Astrocyte (in vitro differentiated cells and primary cell): ENCODE data around the gene GALNT2. TPM values are rescaled to one million over a fixed set of nuclear protein-coding genes. Genes with fewer than 3 reads are reported as not detected.

Experiments used
- DNase-seq: peaks from one replicate; pipeline ENCODE4 v3.0.0-alpha.2; 2010; ENCODE audit warnings: low read depth
- FAIRE-seq: peaks from 2 replicates; lab custom pipeline; 2011; peaks lifted over from hg19 to GRCh38; lab: Jason Lieb, UNC
- H2AFZ ChIP-seq: 2 replicates; pipeline ENCODE4 v1.6.0; 2012; ENCODE audit warnings: low read depth, low read length, inconsistent platforms
- H3K27ac ChIP-seq: 2 replicates; pipeline ENCODE4 v1.5.1; 2011; ENCODE audit warnings: low read depth, low read length, inconsistent platforms
- H3K27me3 ChIP-seq: 2 replicates; pipeline ENCODE4 v1.6.0; 2011; ENCODE audit warnings: low read length, inconsistent platforms; ENCODE audit not compliant: insufficient read depth
- H3K36me3 ChIP-seq: 2 replicates; pipeline ENCODE4 v1.5.1; 2011; ENCODE audit warnings: low read length, inconsistent platforms; ENCODE audit not compliant: insufficient read depth
- H3K4me1 ChIP-seq: 2 replicates; pipeline ENCODE4 v1.5.1; 2011; ENCODE audit warnings: low read length, inconsistent platforms; ENCODE audit not compliant: insufficient read depth
- H3K4me2 ChIP-seq: 2 replicates; pipeline ENCODE4 v1.6.0; 2012; ENCODE audit warnings: low read length, inconsistent platforms
- H3K4me3 ChIP-seq: 2 replicates; pipeline ENCODE4 v1.5.1; 2011; ENCODE audit warnings: low read depth, mild to moderate bottlenecking, low read length, inconsistent platforms; ENCODE audit not compliant: insufficient read depth
- H3K79me2 ChIP-seq: 2 replicates; pipeline ENCODE4 v1.6.0; 2012; ENCODE audit warnings: mild to moderate bottlenecking, low read length, inconsistent platforms; ENCODE audit not compliant: insufficient read depth
- H3K9ac ChIP-seq: 2 replicates; pipeline ENCODE4 v1.6.0; 2012; ENCODE audit warnings: mild to moderate bottlenecking, low read length, inconsistent platforms
- H3K9me3 ChIP-seq: 2 replicates; pipeline ENCODE4 v1.5.1; 2012; ENCODE audit warnings: low read depth, mild to moderate bottlenecking, low read length, inconsistent platforms; ENCODE audit not compliant: insufficient read depth
- H4K20me1 ChIP-seq: 2 replicates; pipeline ENCODE4 v1.6.0; 2012; ENCODE audit warnings: low read length, inconsistent platforms; ENCODE audit not compliant: insufficient read depth
- H3K27ac Mint-ChIP-seq: one replicate; pipeline ENCODE4 v1.8.0; 2021; ENCODE audit warnings: mild to moderate bottlenecking, mixed read lengths; ENCODE audit not compliant: unreplicated experiment
- H3K27me3 Mint-ChIP-seq: one replicate; pipeline ENCODE4 v1.8.0; 2021; ENCODE audit warnings: low read depth, mixed read lengths; ENCODE audit not compliant: unreplicated experiment
- H3K36me3 Mint-ChIP-seq: one replicate; pipeline ENCODE4 v1.8.0; 2021; ENCODE audit warnings: low read depth, mixed read lengths; ENCODE audit not compliant: unreplicated experiment
- H3K4me1 Mint-ChIP-seq: one replicate; pipeline ENCODE4 v1.8.0; 2021; ENCODE audit warnings: low read depth, mixed read lengths; ENCODE audit not compliant: unreplicated experiment
- H3K4me3 Mint-ChIP-seq: one replicate; pipeline ENCODE4 v1.8.0; 2021; ENCODE audit warnings: mild to moderate bottlenecking, moderate library complexity, mixed read lengths; ENCODE audit not compliant: unreplicated experiment
- H3K9me3 Mint-ChIP-seq: one replicate; pipeline ENCODE4 v1.8.0; 2021; ENCODE audit warnings: mild to moderate bottlenecking, mixed read lengths; ENCODE audit not compliant: unreplicated experiment
- EZH2 ChIP-seq: IDR thresholded peaks from 2 replicates; pipeline ENCODE4 v1.6.1; 2012; ENCODE audit warnings: mild to moderate bottlenecking, low read length, inconsistent platforms; ENCODE audit not compliant: insufficient read depth
- total RNA-seq: library from RNA; stranded (reverse); gene quantifications from 2 replicates; pipeline ENCODE4 v1.2.1, GENCODE V29; 2021
- TF ChIP-seq, protein P1 (sequence below): IDR thresholded peaks from 2 replicates; pipeline ENCODE4 v1.5.1; 2011; ENCODE audit warnings: low read depth, mild to moderate bottlenecking, inconsistent platforms, low read length, moderate library complexity; ENCODE audit not compliant: insufficient read depth

The GALNT2 gene
- total RNA-seq, 1 donor from 2014 or later: 507 TPM

DNA sequence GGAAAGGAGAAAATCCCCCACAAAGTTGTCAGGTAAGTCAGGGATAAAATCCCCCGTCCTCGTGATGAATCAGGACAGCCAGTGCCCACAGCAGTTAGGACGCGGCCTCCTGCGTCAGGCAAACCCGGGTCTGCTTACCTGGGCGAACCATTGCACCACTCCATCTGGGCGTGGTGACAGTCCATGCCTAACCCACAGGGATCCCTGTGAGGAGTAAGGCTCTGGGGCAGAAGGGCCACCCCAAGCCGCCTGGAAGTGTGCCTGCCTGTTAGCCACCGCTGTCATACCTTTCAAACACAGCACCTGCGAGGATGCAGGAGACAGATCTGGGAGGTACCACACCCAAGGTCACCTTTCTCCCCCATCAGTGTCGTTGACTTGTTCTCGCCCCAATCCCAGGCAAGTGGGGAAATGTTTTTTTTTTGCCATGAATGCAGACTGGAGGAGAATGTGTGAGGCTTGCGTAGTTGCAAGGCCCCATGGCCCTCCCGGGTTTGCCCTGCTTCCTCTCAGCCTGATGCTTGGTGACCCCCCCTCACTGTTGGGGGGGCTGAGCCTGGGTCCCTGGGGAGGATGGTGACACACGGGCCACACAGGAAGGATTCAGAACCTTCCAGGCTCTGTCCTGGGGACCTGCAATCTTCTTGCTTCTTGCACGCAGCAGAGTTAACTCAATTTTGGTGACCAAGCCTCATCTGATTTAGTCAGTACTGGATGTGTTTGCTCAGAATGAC, 252.1 kb downstream of the GALNT2 start:
- no peaks in the 10 kb centered on the region for H4K20me1 ChIP-seq
- Mint-ChIP-seq H3K4me1 (peaks cover 12% of the 10 kb centered on the region), H3K9me3 (no peaks in the 10 kb centered on the region), H3K27me3 (peaks cover 7% of the 10 kb centered on the region), H3K27ac (no peak overlapping the region), H3K36me3 (peaks cover 27% of the 10 kb centered on the region), H3K4me3 (no peak overlapping the region)
- TF ChIP-seq EZH2: no peak
- TF ChIP-seq, protein P1, sequence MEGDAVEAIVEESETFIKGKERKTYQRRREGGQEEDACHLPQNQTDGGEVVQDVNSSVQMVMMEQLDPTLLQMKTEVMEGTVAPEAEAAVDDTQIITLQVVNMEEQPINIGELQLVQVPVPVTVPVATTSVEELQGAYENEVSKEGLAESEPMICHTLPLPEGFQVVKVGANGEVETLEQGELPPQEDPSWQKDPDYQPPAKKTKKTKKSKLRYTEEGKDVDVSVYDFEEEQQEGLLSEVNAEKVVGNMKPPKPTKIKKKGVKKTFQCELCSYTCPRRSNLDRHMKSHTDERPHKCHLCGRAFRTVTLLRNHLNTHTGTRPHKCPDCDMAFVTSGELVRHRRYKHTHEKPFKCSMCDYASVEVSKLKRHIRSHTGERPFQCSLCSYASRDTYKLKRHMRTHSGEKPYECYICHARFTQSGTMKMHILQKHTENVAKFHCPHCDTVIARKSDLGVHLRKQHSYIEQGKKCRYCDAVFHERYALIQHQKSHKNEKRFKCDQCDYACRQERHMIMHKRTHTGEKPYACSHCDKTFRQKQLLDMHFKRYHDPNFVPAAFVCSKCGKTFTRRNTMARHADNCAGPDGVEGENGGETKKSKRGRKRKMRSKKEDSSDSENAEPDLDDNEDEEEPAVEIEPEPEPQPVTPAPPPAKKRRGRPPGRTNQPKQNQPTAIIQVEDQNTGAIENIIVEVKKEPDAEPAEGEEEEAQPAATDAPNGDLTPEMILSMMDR: no peak
- H3K4me2 ChIP-seq: no peak overlapping the region
- no peak for DNase-seq
- H3K9ac ChIP-seq: no peak overlapping the region
- no peak overlapping the region for H2AFZ ChIP-seq
- no peak for FAIRE-seq
- H3K27ac ChIP-seq: no peak overlapping the region
- H3K79me2 ChIP-seq: no peaks in the 10 kb centered on the region
- H3K9me3 ChIP-seq: no peaks in the 10 kb centered on the region
- no peak overlapping the region for H3K4me3 ChIP-seq
- no peaks in the 10 kb centered on the region for H3K4me1 ChIP-seq
- peaks cover 4% of the 10 kb centered on the region for H3K27me3 ChIP-seq
- no peaks in the 10 kb centered on the region for H3K36me3 ChIP-seq

DNA sequence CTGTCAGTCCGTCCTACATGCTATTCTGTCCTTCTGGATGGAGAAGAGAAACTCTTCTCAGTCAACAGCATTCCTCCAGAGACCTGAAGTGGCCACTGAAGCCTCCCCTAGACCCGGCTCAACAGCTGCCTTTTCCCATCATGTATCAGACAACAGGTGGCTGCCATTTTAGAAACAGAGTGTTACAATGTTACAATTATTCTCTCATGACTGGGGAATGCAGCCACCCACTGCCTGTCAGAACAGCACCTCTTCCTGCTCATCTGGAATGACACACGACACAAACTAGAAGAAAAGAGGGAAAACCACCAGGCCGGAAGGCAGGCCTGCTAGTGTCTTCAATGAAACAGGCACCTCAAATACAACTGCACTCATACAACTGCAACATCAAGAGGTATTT, 253.8 kb downstream of the GALNT2 start:
- Mint-ChIP-seq H3K4me1 (peaks cover 12% of the 10 kb centered on the region), H3K4me3 (no peak overlapping the region), H3K27ac (peak overlapping the region; percentile 34), H3K36me3 (peaks cover 39% of the 10 kb centered on the region), H3K27me3 (peaks cover 5% of the 10 kb centered on the region), H3K9me3 (no peaks in the 10 kb centered on the region)
- Histone ChIP-seq H4K20me1 (no peaks in the 10 kb centered on the region), H3K4me2 (no peak overlapping the region), H3K9ac (no peak overlapping the region), H3K4me3 (no peak overlapping the region), H3K27ac (no peak overlapping the region), H2AFZ (no peak overlapping the region), H3K27me3 (peaks cover 2% of the 10 kb centered on the region), H3K4me1 (no peaks in the 10 kb centered on the region), H3K36me3 (no peaks in the 10 kb centered on the region), H3K9me3 (no peaks in the 10 kb centered on the region), H3K79me2 (no peaks in the 10 kb centered on the region)
- DNase-seq (no peak), FAIRE-seq (no peak)
- TF ChIP-seq EZH2: no peak
- TF ChIP-seq, protein P1: no peak

- H3K4me2 ChIP-seq: no peak overlapping the region
- H3K9ac ChIP-seq: no peak overlapping the region
- no peak for DNase-seq
- H3K79me2 ChIP-seq: no peaks in the 10 kb centered on the region
- no peak for TF ChIP-seq EZH2
- TF ChIP-seq, protein P1: no peak
- peaks cover 39% of the 10 kb centered on the region for H3K36me3 Mint-ChIP-seq
- no peak overlapping the region for H3K4me3 ChIP-seq
- no peaks in the 10 kb centered on the region for H3K4me1 ChIP-seq
- H3K27ac ChIP-seq: no peak overlapping the region
- H4K20me1 ChIP-seq: no peaks in the 10 kb centered on the region
- H3K27me3 ChIP-seq: peaks cover 2% of the 10 kb centered on the region
- H2AFZ ChIP-seq: no peak overlapping the region
- no peak overlapping the region for H3K4me3 Mint-ChIP-seq
- H3K4me1 Mint-ChIP-seq: peaks cover 12% of the 10 kb centered on the region
- FAIRE-seq: no peak
- no peaks in the 10 kb centered on the region for H3K9me3 Mint-ChIP-seq
- no peaks in the 10 kb centered on the region for H3K36me3 ChIP-seq
- H3K27ac Mint-ChIP-seq: no peak overlapping the region
- peaks cover 5% of the 10 kb centered on the region for H3K27me3 Mint-ChIP-seq
- no peaks in the 10 kb centered on the region for H3K9me3 ChIP-seq
Observed at GRCh38 chr1:230321341-230321740, 254.3 kb downstream of the GALNT2 start.
